GM18907 (cell line): ENCODE data around the gene JAK3.
"Not testable (repeated sequence)": the region's sequence is repeated elsewhere in the genome, so short reads cannot be mapped to it uniquely, and the experiment has no call there.

Source experiments
- ATAC-seq: cut with Tn5 transposase; IDR thresholded peaks from one replicate; pipeline ENCODE4 v1.9.1; 2021; ENCODE audit warnings: mild to moderate bottlenecking, moderate library complexity; ENCODE audit not compliant: unreplicated experiment

Gene JAK3

DNA sequence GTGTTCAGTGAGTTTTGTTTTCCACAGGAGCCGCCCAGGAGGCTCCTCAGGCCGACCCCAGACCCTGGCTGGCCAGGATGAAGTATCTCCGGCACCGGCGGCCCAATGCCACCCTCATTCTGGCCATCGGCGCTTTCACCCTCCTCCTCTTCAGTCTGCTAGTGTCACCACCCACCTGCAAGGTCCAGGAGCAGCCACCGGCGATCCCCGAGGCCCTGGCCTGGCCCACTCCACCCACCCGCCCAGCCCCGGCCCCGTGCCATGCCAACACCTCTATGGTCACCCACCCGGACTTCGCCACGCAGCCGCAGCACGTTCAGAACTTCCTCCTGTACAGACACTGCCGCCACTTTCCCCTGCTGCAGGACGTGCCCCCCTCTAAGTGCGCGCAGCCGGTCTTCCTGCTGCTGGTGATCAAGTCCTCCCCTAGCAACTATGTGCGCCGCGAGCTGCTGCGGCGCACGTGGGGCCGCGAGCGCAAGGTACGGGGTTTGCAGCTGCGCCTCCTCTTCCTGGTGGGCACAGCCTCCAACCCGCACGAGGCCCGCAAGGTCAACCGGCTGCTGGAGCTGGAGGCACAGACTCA lies 40.0 kb downstream of the JAK3 start:
- no peak for ATAC-seq

DNA sequence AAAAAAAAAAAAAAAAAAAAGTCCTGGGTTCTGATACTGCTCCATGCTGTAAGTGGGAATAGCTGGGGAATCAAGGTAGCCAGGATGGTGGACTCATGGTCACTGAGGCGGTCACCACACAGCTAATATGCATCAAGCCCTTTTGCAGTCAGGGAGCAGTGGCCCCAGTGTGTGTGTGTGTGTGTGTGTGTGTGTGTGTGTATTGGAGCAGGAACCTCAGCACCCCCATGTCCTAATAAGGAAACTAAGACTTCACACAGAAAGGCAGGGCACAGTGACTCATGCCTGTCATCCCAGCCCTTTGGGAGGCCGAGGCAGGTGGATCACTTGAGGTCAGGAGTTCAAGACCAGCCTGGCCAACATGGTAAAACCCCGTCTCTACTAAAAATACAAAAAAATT lies 40.8 kb downstream of the JAK3 start:
- no peak for ATAC-seq

GRCh38 chr19:17805427-17805826 lies 42.4 kb downstream of the JAK3 start:
- no peak for ATAC-seq

DNA sequence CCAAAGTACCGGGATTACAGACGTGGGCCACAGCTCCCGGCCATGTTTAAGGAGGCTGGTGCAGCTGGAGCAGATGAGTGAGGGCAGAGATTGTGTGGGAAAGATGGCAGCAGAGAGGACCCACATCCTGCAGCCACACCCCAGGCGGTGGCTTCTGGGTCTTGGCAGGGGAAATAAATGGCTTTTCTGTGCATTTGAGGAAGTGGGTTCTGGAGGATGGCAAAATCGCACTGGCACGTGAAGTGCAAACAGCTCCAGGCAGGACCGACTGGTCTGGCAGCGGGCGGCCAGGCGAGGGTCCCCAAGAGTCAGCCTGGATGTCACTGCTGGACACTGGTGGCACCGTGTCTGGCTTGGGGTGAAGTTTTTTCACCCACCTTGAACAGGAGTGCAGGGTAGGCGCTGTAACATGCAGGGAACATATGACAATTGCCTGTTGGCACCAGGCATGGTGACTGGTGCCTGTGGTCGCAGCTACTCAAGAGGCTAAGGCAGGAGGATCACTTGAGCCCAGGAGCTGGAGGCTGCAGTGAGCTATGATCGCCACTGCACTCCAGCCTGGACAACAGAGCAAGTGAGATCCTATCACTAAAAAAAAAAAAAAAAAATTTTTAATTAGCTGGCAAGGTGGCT lies 44.4 kb downstream of the JAK3 start:
- no peak for ATAC-seq

GRCh38 chr19:17802137-17802858 lies 45.5 kb downstream of the JAK3 start:
- ATAC-seq: no peak

- not testable (repeated sequence) for ATAC-seq
These were observed 49.2 kb downstream of the JAK3 start for GRCh38 chr19:17798599-17798998.

DNA sequence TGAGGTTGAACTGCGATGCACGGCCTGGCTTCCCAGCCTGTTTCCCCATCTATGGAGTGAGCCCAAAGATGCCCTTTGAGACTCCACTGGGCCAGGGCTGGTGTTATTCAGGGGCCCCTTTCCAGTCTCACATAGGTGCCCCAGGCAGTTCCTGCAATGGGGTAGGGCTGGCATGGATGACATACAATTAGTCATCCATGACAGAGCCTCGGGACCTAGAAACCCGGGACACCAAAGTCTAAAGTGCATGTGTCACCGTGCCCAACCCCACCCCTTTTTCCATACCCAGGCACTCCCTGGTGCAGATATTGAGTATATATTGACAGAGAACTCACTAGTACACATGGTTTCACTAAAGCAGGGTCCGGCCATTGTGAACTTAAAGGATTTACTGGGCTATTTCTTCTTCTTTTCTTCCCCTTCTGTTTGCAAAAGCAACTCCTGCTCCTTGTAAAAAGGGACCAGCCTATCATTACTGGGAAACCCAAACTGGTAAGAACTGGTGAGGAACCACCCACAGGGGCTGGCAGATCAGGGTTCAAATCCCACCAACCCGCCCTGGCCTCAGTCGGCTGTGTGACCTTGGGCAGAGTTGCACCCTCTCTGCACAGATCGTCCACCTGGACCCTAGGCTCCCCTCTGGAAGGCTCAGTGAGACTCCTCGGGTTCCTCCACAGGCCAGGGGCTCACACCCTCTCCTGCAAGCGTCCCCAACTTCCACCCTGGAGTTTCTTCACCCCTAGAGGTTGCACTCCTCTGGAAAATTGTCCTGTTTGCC lies 50.2 kb downstream of the JAK3 start:
- ATAC-seq: no peak

DNA sequence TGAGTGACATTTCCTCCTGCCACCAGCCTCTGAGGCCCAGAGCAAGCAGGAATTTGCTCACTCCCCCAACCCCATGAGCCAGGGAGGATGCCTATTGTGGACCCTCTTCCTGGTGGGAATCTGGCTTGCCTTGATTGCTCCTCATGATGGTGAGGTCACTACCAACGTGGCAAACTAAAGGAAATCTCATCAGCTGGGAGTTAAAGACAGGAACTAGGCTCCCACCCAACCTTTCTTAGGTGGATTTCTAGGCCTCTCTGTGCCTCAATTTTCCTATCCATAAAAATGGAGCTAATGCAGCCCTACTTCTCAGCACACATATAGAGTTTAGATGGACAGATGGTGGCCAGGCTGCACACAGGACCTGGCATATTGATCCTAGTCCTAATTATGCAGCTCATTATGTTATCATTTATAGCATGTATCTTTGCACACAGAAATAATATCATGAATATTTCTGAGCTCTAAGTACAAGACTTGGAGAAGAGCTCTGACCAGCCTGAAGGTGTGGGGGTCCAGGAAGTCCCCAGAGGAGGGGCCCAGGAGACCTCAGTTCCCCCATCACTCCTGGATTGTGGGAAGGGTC lies 50.9 kb downstream of the JAK3 start:
- no peak for ATAC-seq

DNA sequence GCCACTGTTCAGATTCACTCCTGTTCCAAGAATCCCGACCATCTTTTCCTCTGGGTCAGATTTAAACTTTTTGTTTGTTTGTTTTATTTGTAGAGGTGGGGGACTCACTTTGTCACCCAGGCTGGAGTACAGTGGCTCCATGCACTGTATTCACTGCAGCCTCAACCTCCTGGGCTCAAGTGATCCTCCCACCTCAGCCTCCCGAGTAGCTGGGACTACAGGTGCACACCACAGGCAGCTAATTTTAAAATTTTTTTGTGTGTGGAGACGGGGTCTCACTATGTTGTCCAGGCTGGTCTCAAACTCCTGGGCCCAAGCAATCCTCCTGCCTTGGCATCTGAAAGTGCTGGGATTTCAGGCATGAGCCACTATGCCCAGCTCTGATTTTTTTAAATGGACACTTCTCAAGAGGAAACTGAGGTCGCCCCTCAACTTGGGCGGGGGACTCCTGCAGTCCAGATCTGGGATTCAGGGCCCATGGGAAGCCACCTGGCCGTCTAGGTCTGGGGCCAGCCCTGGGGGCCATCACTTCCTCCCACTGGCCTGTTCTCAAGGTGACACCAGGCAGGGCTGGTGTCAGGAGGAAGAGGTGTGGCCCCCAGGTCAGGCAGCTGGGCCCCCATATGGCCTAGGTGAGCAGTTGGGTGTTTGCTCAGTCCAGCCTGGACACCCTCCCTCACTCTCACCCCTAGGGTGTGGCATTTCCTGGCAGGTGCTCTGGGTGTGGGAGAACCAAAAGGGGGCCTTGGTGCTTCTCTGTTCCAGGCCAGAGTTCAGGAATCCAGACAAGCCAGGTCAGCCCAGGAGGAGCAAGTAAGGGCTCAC lies 51.6 kb downstream of the JAK3 start:
- no peak for ATAC-seq

- ATAC-seq: no peak
These were observed 52.3 kb downstream of the JAK3 start for GRCh38 chr19:17795495-17795856.

GRCh38 chr19:17794731-17795494 lies 52.9 kb downstream of the JAK3 start, which contains the start of gene B3GNT3:
B3GNT3 (plus strand) TSS chr19:17795138; CDS start chr19:17807808, 12,670 bp downstream.
- ATAC-seq: no peak

GRCh38 chr19:17794412-17794730 lies 53.4 kb downstream of the JAK3 start:
- no peak for ATAC-seq

DNA sequence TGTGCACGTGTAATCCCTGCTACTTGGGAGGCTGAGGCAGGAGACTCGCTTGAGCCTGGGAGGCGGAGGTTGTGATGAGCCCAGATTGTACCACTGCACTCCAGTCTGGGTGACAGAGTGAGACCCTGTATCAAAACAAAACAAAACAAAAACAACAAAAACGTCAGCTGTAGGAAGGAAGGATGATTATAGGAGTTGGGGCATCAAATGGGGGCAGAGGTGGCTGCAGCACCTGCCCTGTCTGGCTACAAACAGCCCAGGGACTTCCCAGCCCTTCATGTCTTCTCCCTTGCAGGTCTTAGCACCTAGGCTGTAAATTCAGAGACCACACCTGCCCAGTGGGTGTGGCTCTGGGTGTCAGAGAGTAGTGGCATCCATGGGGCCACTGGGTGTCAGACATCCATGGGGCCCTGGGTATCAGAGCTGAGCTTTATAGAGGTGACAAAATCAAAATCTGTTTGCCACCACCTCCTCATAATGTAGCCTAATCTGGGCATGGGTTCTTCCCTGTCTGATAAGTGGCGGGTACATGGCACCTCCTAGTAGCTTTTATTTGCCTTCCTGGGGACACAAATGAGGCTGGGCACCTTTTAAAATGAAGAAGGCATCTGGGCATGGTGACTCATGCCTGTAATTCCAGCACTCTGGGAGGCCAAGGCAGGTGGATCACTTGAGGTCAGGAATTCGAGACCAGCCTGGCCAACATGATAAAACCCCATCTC lies 57.6 kb downstream of the JAK3 start:
- no peak for ATAC-seq

DNA sequence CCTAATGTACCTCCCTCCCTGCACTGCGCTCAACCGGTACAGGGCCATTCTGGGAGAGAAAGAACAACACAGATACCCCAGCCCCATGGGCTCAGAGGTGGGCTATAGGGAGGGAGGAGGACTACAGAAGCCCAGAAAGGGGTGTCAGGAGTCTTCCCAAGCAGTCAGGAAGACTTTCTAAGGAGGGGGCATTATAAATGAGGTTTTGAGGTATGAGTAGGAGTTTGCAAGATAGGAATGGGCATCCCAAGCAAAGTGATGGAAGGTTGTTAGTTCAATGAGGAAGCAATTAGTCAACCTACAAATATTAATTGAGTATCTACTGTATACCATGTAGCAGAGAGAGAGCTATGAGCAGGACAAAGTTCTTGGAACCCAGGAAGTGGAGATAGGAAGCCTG lies 59.1 kb downstream of the JAK3 start:
- no peak for ATAC-seq

GRCh38 chr19:17787274-17787913 lies 60.4 kb downstream of the JAK3 start:
- ATAC-seq: no peak

DNA sequence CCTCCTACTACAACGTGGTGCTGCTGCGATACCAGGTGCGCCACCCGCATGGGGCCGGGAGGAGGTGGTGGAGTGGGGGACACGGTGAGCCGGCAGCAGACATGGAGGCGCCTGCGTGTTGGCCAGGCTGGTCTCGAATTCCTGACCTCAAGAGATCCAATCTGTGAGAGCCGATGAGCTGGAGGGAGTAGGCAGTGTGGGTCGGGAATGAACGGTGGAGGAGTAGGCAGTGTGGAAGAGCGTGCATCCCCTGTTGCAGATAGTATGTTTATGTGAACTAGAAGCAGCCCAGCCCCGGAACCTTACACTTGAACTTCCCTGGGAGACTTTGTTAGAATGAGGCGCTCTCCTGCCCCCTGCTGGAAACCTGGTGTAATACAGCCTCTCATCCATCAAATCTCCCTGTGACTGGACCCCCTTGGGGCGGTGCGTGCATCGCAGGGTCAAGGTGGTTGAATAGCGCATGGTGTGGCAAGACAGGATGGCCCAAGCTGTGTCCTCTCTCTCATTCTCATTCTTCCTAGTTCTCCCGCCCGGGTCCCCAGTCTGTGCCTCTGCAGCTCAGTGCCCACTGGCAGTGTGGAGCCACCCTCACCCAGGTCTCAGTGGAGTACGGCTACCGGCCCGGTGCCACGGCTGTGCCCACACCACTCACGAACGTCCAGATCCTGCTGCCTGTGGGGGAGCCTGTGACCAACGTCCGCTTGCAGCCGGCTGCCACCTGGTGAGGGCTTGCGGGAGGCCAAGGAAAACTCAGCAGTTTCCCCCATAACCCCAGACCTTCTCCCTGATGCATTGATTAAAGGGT lies 63.4 kb downstream of the JAK3 start:
- ATAC-seq: no peak

DNA sequence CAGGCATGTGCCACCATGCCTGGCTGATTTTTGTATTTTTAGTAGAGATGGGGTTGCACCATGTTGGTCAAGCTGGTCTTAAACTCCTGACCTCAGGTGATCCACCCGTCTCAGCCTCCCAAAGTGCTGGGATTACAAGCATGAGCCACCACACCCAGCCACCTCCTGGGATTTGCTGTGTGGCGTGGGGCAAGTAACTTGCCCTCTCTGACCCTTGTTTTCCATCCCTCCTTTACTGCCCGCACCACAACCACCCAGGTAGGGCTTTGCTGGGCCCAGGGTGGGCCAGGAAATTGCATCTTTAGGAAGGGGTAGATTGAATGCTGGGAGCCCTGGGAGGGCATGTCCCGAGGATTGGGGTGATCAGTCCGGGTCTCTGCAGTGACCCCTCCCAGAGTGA lies 64.1 kb downstream of the JAK3 start:
- not testable (repeated sequence) for ATAC-seq

DNA sequence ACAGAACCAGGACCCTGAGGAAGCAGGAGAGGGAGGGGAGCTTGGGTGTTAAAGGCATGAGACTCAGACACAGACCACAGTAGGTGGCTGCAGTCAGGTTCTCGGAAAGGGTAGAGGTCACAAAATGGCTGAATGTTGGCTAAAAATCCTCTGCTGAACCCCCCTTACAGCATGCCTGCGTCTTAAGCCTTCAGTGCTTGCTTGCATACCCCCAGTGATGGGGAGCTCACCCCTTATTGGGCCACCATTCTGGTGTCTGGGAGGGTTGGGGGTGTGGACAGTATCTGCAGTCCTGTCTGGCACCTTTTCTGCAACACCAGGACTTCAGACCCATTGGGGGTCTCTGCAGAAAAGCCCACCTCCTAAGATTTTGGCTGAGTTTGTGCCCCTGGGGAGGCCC lies 67.0 kb downstream of the JAK3 start:
- no peak for ATAC-seq
